A549 (cell line): ENCODE measurements around the gene MEF2A. TPM values are rescaled to one million over a fixed set of nuclear protein-coding genes. Genes with fewer than 3 reads are reported as not detected.

Experiments used
- ATAC-seq, 2 experiments: fragments of 200-7000 bp in 1 of 2; fragments of >200 bp in 1 of 2; cut with Nextera tagmentation in 1 of 2; cut with Tn5 transposase in 1 of 2; 3 replicates each; pipeline versions ENCODE4 v1.8.0 to v1.9.1; 2018 to 2020; ENCODE audit warnings: mild to moderate bottlenecking in 1 of 2, moderate library complexity in 1 of 2
- CTCF ChIA-PET: fragments of 300-600 bp; sonication (Branson Sonifier 250); formaldehyde crosslinking; extraction: SDS; loops from one replicate; lab custom pipeline; 2021; ENCODE audit warnings: antibody characterized with exemption, inconsistent platforms; lab: Yijun Ruan, JAX
- POLR2A ChIA-PET: fragments of 350-600 bp; formaldehyde crosslinking; extraction: SDS; loops from one replicate; lab custom pipeline; 2021; ENCODE audit warnings: antibody characterized with exemption, inconsistent platforms; lab: Yijun Ruan, JAX
- DNase-seq, 2 experiments: peaks; one replicate each; pipeline versions ENCODE4 v3.0.0 to v3.0.0-alpha.2; 2011 to 2016; ENCODE audit warnings: low read depth in 1 of 2, low spot score in 1 of 2
- FAIRE-seq: peaks from 2 replicates; lab custom pipeline; 2011; peaks lifted over from hg19 to GRCh38; lab: Jason Lieb, UNC
- H3K27ac ChIP-seq, 2 experiments: fragments of >200 bp; sonication (Bioruptor Twin); formaldehyde crosslinking; 3 replicates each; pipeline ENCODE4 v1.5.1; 2016 to 2017
- H3K4me1 ChIP-seq: fragments of >200 bp; sonication (Bioruptor Twin); formaldehyde crosslinking; 3 replicates; pipeline ENCODE4 v1.6.1; 2016
- H3K4me2 ChIP-seq: fragments of >200 bp; sonication (Bioruptor Twin); formaldehyde crosslinking; 3 replicates; pipeline ENCODE4 v1.6.1; 2016
- H3K4me3 ChIP-seq: fragments of >200 bp; sonication (Bioruptor Twin); formaldehyde crosslinking; 3 replicates; pipeline ENCODE4 v1.5.1; 2016
- H3K9me3 ChIP-seq: fragments of >200 bp; sonication (Bioruptor Twin); formaldehyde crosslinking; 3 replicates; pipeline ENCODE4 v1.6.1; 2016
- BHLHE40 ChIP-seq: IDR thresholded peaks from 2 replicates; pipeline ENCODE4 v1.6.1; 2012; ENCODE audit warnings: low read depth, low read length, inconsistent platforms
- EHF ChIP-seq: fragments of 250-450 bp; sonication (Bioruptor Pico); IDR thresholded peaks from 2 replicates; pipeline ENCODE4 v1.5.0; 2020; ENCODE audit warnings: mild to moderate bottlenecking
- ESRRA ChIP-seq: fragments of 150-350 bp; IDR thresholded peaks from 2 replicates; pipeline ENCODE4 v1.6.1; 2014; ENCODE audit warnings: mild to moderate bottlenecking, low read length, borderline replicate concordance
- HOXB13 ChIP-seq: fragments of 250-450 bp; sonication (Bioruptor Pico); IDR thresholded peaks from 2 replicates; pipeline ENCODE4 v1.5.0; 2020; ENCODE audit warnings: low read depth, mild to moderate bottlenecking, moderate library complexity
- MYC ChIP-seq: IDR thresholded peaks from 2 replicates; pipeline ENCODE4 v1.6.1; 2012; ENCODE audit warnings: mild to moderate bottlenecking, inconsistent platforms, low read length, improper control_type of control experiment, borderline replicate concordance
- PHF8 ChIP-seq: fragments of 200-600 bp; sonication (generic); IDR thresholded peaks from 2 replicates; pipeline ENCODE4 v1.6.1; 2016; ENCODE audit warnings: low read depth, mild to moderate bottlenecking, antibody characterized with exemption, moderate library complexity, borderline replicate concordance
- RCOR1 ChIP-seq: fragments of 150-350 bp; IDR thresholded peaks from 2 replicates; pipeline ENCODE4 v1.6.1; 2014; ENCODE audit warnings: antibody characterized with exemption, low read length, low read depth
- RFX5 ChIP-seq: fragments of 450-650 bp; IDR thresholded peaks from 2 replicates; pipeline ENCODE4 v1.7.1; 2014; ENCODE audit warnings: antibody characterized with exemption, mild to moderate bottlenecking, moderate library complexity
- SREBF2 ChIP-seq: fragments of 450-650 bp; IDR thresholded peaks from 2 replicates; pipeline ENCODE4 v1.6.1; 2014; ENCODE audit warnings: mild to moderate bottlenecking, moderate library complexity
- TFCP2L1 ChIP-seq: fragments of 250-450 bp; sonication (Bioruptor Pico); IDR thresholded peaks from 2 replicates; pipeline ENCODE4 v1.5.0; 2021; ENCODE audit warnings: mild to moderate bottlenecking
- TP53 ChIP-seq: fragments of 250-450 bp; sonication (Bioruptor Pico); IDR thresholded peaks from 2 replicates; pipeline ENCODE4 v1.5.0; 2021; ENCODE audit warnings: mild to moderate bottlenecking, moderate library complexity
- ZC3H11A ChIP-seq: fragments of 450-650 bp; IDR thresholded peaks from 2 replicates; pipeline ENCODE4 v1.6.1; 2014; ENCODE audit warnings: antibody characterized with exemption, mild to moderate bottlenecking
- ZNF302 ChIP-seq: fragments of 250-450 bp; sonication (Bioruptor Pico); IDR thresholded peaks from 2 replicates; pipeline ENCODE4 v1.9.0; 2021; ENCODE audit warnings: inconsistent platforms, mild to moderate bottlenecking, moderate library complexity
- WGBS: methylation state at CpG from one replicate; pipeline ENCODE4 v1.1.6; 2017; ENCODE audit errors: missing lambda C conversion rate; 5-methylcytosine and 5-hydroxymethylcytosine counted together
- polyA plus RNA-seq, 4 experiments: library from polyadenylated mRNA; depleted of rRNA in 3 of 4; stranded (reverse); fragments of >200 nt; fragmentation: RNase III in 1 of 4; extraction: RNeasy Plus Mini Kit Qiagen cat#74134 plus additional on column Dnase treatment in 1 of 4; gene quantifications; 2 replicates in 3 of 4; 3 replicates in 1 of 4; pipeline ENCODE4 v1.2.3, GENCODE V29; 2011 to 2017
- TF ChIP-seq, protein P1 (sequence below): IDR thresholded peaks from 2 replicates; pipeline ENCODE4 v1.6.1; 2012
- TF ChIP-seq, protein P2 (sequence below): IDR thresholded peaks from 2 replicates; pipeline ENCODE4 v1.6.1; 2012; ENCODE audit warnings: low read depth, borderline replicate concordance
- TF ChIP-seq, protein P3 (sequence below): fragments of 450-650 bp; IDR thresholded peaks from 2 replicates; pipeline ENCODE4 v1.6.1; 2014; ENCODE audit warnings: antibody characterized with exemption
- TF ChIP-seq, protein P4 (sequence below): IDR thresholded peaks from 2 replicates; pipeline ENCODE4 v1.6.1; 2012
- TF ChIP-seq, protein P5 (sequence below): fragments of 250-450 bp; sonication (Bioruptor Pico); IDR thresholded peaks from 2 replicates; pipeline ENCODE4 v1.5.0; 2020; ENCODE audit warnings: low read depth, mild to moderate bottlenecking, moderate library complexity

The MEF2A gene
- polyA plus RNA-seq, 2 of the 4 experiments (the other 2 are of a cell fraction), result 15.0 to 43.4 TPM

DNA sequence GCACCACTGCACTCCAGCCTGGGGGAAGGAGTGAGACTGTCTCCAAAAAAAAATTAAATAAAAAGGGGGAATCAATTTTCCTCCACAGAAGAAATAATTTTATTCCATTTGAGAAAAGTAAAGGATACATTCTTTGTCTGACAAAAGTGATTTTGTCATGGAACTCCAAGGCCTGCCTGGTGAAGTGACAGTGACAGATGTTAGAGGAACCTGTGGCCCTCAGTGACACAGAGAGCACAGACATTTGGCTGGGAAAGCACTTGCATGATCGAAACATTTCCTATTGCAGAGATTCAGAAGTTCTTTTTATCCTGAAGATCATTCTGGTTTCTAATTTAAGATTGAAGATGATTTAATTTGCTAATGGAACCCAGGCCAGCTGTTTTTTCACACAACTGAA, 161.5 kb downstream of the MEF2A start:
- WGBS, result 83% methylated on average over 1 of the region's 1 CpG
- Histone ChIP-seq H3K4me3 (no peak overlapping the region), H3K9me3 (no peaks in the 10 kb centered on the region), H3K27ac (no peak overlapping the region), H3K4me1 (0 out of 3 replicates have a peak, but pooled peaks cover 4% of the 10 kb centered on the region), H3K4me2 (no peak overlapping the region)
- DNase-seq (no peak), ATAC-seq (no peak), FAIRE-seq (no peak)
- no peak for TF ChIP-seq RCOR1
- no peak for TF ChIP-seq SREBF2
- no peak for TF ChIP-seq HOXB13 (CRISPR knock-in tag)
- TF ChIP-seq BHLHE40, result no peak
- TF ChIP-seq, protein P1, sequence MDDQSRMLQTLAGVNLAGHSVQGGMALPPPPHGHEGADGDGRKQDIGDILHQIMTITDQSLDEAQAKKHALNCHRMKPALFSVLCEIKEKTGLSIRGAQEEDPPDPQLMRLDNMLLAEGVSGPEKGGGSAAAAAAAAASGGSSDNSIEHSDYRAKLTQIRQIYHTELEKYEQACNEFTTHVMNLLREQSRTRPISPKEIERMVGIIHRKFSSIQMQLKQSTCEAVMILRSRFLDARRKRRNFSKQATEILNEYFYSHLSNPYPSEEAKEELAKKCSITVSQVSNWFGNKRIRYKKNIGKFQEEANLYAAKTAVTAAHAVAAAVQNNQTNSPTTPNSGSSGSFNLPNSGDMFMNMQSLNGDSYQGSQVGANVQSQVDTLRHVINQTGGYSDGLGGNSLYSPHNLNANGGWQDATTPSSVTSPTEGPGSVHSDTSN, result no peak
- TF ChIP-seq ESRRA, result no peak
- TF ChIP-seq ZNF302 (CRISPR knock-in tag), result no peak
- no peak for TF ChIP-seq RFX5
- TF ChIP-seq, protein P2, sequence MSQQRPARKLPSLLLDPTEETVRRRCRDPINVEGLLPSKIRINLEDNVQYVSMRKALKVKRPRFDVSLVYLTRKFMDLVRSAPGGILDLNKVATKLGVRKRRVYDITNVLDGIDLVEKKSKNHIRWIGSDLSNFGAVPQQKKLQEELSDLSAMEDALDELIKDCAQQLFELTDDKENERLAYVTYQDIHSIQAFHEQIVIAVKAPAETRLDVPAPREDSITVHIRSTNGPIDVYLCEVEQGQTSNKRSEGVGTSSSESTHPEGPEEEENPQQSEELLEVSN, result no peak
- TF ChIP-seq, protein P3, sequence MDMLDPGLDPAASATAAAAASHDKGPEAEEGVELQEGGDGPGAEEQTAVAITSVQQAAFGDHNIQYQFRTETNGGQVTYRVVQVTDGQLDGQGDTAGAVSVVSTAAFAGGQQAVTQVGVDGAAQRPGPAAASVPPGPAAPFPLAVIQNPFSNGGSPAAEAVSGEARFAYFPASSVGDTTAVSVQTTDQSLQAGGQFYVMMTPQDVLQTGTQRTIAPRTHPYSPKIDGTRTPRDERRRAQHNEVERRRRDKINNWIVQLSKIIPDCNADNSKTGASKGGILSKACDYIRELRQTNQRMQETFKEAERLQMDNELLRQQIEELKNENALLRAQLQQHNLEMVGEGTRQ, result no peak
- no peak for TF ChIP-seq PHF8
- no peak for TF ChIP-seq ZC3H11A
- TF ChIP-seq, protein P4, sequence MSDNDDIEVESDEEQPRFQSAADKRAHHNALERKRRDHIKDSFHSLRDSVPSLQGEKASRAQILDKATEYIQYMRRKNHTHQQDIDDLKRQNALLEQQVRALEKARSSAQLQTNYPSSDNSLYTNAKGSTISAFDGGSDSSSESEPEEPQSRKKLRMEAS, result no peak
- POLR2A ChIA-PET, result no interaction called here
- CTCF ChIA-PET, result interaction anchor here (3.2 kb wide), 1 partner anchor 29 kb away, joined by 11 read pairs; no protein-coding TSS in a partner anchor

DNA sequence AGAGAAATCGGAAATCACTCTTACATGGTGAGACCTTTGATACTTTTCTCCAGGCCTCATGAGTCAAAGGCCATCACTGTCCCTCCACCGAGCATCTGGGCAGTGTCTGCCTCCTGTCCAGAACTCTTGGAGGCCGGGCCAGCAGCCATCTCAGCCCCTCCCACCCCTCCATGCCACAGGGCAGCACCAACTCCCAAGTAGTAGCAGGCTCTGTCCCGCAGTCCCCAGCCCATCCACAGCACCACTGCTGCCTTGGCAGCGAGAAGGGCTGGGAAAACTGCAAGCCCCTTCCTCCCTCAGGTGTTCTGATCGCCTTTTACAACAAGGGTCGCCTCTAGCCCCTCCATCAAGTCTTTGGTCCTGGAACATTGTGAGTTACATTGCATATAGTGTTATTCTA, 161.9 kb downstream of the MEF2A start:
- Histone ChIP-seq H3K4me2 (no peak overlapping the region), H3K9me3 (no peaks in the 10 kb centered on the region), H3K4me3 (no peak overlapping the region), H3K27ac (no peak overlapping the region)
- no peak for DNase-seq
- ChIA-PET CTCF (interaction anchor here (3.2 kb wide), 1 partner anchor 29 kb away, joined by 11 read pairs; no protein-coding TSS in a partner anchor), POLR2A (no interaction called here)
- WGBS, result 69% methylated on average over 7 of the region's 7 CpGs
- no peak for TF ChIP-seq RFX5
- no peak for TF ChIP-seq TFCP2L1 (CRISPR knock-in tag)
- no peak for TF ChIP-seq ZC3H11A
- no peak for TF ChIP-seq MYC
- no peak for TF ChIP-seq BHLHE40
- TF ChIP-seq EHF, result no peak
- no peak for TF ChIP-seq HOXB13 (CRISPR knock-in tag)
- TF ChIP-seq SREBF2, result no peak
- TF ChIP-seq, all 56 proteins: peak for 0
- 0 out of 3 replicates have a peak, but pooled peaks cover 6% of the 10 kb centered on the region for H3K4me1 ChIP-seq
- ATAC-seq (no peak), FAIRE-seq (no peak)

DNA sequence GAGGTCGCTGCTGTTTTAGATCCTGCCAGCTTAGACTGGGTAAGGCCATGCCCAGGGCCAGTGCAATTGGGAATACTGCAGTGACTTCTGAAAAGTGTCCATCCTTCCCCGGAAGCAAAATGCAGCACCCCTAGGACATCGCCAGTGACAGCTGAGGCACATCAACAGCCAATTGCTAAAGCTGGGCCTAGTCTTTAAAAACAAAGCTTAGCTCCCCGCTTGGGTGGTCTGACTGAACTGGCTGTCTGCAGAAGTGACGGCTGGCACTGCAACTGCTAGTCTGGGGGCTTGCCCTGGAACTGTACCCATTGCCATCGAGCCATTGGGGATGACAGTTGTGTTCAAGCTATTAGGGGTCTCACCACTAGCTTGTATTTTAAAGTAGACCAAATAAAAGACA, 163.1 kb downstream of the MEF2A start:
- Histone ChIP-seq H3K27ac (no peak overlapping the region), H3K9me3 (no peaks in the 10 kb centered on the region), H3K4me2 (no peak overlapping the region), H3K4me1 (peaks cover 9% of the 10 kb centered on the region; the same call in 1 of the 3 replicates), H3K4me3 (no peak overlapping the region)
- ChIA-PET POLR2A (no interaction called here), CTCF (interaction anchor here (0.6 to 3.2 kb wide), 8 partner anchors 14 to 1302 kb away, joined by 3 to 13 read pairs (median 10); no protein-coding TSS in a partner anchor)
- ATAC-seq, result no peak
- no peak for DNase-seq
- no peak for FAIRE-seq
- 90% methylated on average over 6 of the region's 6 CpGs for WGBS
- TF ChIP-seq, protein P5, sequence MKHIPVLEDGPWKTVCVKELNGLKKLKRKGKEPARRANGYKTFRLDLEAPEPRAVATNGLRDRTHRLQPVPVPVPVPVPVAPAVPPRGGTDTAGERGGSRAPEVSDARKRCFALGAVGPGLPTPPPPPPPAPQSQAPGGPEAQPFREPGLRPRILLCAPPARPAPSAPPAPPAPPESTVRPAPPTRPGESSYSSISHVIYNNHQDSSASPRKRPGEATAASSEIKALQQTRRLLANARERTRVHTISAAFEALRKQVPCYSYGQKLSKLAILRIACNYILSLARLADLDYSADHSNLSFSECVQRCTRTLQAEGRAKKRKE, result no peak
- no peak for TF ChIP-seq TFCP2L1 (CRISPR knock-in tag)
- TF ChIP-seq TP53 (CRISPR knock-in tag), result no peak
- TF ChIP-seq, all 56 proteins: peak for 0
